Ectodermal cell (in vitro differentiated cells): Measurements from ENCODE around the gene STH.

Experiments
- H3K27ac ChIP-seq: 2 replicates; pipeline ENCODE4 v1.7.0; 2013; ENCODE audit warnings: mild to moderate bottlenecking, low read depth, low read length; ENCODE audit not compliant: insufficient read depth, poor library complexity, severe bottlenecking
- H3K27me3 ChIP-seq: 2 replicates; pipeline ENCODE4 v1.7.0; 2013; ENCODE audit warnings: mild to moderate bottlenecking, low read length; ENCODE audit not compliant: insufficient read depth, control insufficient read depth, poor library complexity, severe bottlenecking
- H3K36me3 ChIP-seq: one replicate; pipeline ENCODE4 v1.7.0; 2013; ENCODE audit warnings: low read length; ENCODE audit not compliant: control insufficient read depth, insufficient read depth
- H3K4me1 ChIP-seq: one replicate; pipeline ENCODE4 v1.7.0; 2013; ENCODE audit warnings: low read length; ENCODE audit not compliant: control insufficient read depth, insufficient read depth
- H3K4me3 ChIP-seq: 2 replicates; pipeline ENCODE4 v1.7.0; 2013; ENCODE audit warnings: low read depth, low read length, control low read depth; ENCODE audit not compliant: insufficient read depth
- H3K9me3 ChIP-seq: 2 replicates; pipeline ENCODE4 v1.7.0; 2013; ENCODE audit warnings: mild to moderate bottlenecking, low read length, moderate library complexity; ENCODE audit not compliant: control insufficient read depth
- WGBS, 2 experiments: methylation state at CpG; one replicate each; pipeline ENCODE4 v1.1.7; 2013; ENCODE audit warnings: missing lambda C conversion rate in 2 of 2; 5-methylcytosine and 5-hydroxymethylcytosine counted together

STH gene

DNA sequence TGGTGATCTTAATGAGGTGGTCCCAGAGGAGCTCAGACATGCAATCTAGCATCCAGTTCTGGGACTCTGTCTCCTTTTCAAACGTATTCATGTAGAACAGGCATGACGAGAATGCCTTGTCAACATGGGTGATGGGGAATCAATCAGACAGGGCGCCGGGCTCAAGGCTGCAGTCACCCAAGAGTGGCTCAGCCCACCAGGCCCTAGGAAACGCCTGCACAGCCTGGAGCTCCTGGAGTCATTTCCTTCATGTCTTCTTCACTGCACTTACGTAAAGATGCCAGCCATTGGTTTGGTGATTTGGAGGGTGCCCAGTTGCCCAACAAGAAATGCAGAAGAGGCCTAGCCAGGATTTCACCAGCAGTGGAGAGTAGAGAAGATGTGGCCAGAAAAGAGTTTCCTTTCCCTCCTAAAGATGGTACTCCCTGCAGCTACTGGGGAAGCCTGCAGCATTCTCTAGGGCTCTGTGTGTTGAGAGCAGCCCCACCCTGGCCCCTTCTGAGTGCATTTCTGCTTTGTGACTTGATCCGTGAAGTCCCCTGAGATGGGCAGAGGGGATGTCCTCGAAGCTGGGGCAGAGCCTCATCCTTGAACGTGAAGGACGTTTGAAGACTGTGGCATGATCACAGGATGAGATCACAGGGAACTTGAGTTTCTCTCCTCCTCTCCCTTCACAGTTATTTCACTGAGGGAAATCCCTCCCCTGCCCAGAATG is 24.0 kb upstream of the STH start:
- H3K9me3 ChIP-seq: no peaks in the 10 kb centered on the region
- WGBS, 2 experiments: 89 to 91% methylated on average over 10 of the region's 10 CpGs
- no peaks in the 10 kb centered on the region for H3K4me1 ChIP-seq
- H3K36me3 ChIP-seq: no peaks in the 10 kb centered on the region
- no peaks in the 10 kb centered on the region for H3K27me3 ChIP-seq
- no peak overlapping the region for H3K4me3 ChIP-seq
- H3K27ac ChIP-seq: no peak overlapping the region

DNA sequence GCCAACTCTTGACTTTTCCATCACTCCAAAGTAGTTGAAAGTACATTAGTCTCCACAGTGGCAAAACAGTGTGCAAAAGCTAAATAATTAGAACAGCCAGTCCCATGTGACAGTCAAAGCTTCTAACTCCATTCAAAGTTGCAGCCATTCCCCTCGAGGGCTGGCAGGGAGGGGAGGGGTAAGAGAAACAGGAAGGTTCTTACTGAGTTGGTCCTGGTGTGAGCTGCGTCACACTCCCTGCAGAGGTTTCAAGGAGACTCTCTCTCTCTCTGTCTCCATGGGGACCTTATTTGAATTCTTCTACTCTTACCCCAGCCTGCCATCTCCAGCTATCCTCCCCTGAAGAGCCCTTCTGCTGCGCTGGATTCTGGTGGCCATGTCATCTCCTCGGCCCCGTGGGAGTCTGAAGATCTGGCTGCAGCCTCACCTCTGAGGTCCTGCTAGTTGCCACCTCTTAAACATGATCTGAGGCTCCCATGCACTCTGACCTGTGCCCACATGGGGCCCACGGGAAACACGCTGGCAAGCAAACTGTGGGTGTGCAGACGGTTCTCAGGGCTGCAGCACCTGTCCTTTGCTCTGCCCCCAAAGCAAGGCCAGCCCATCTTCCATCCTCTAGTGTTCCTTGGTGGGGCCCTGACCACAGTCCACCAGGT is 23.3 kb upstream of the STH start:
- no peaks in the 10 kb centered on the region for H3K4me1 ChIP-seq
- no peak overlapping the region for H3K27ac ChIP-seq
- H3K27me3 ChIP-seq: no peaks in the 10 kb centered on the region
- H3K9me3 ChIP-seq: no peaks in the 10 kb centered on the region
- no peak overlapping the region for H3K4me3 ChIP-seq
- no peaks in the 10 kb centered on the region for H3K36me3 ChIP-seq
- WGBS, 2 experiments: 86 to 91% methylated on average over 8 of the region's 8 CpGs

DNA sequence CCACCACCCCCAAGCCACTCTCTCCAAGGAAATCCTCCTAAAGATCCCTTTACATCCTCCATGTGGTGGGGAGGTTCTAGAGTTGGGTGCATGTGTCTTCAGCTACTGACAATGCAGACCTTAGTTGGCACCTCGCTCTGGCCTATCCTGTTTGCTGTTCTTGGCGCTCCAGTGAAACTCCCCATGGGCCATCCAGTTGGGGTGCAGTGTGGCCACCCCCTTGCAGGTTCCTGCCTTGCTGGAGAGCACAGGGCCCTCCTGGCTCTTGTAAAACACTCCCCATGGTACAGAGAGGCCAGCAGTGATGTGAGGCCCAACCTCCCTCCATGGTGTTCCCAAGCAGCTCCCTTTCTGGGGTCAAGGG is 22.7 kb upstream of the STH start:
- H3K36me3 ChIP-seq: no peaks in the 10 kb centered on the region
- H3K27me3 ChIP-seq: no peaks in the 10 kb centered on the region
- no peak overlapping the region for H3K4me3 ChIP-seq
- 92 to 93% methylated on average over 2 of the region's 2 CpGs for WGBS, 2 experiments
- no peaks in the 10 kb centered on the region for H3K4me1 ChIP-seq
- H3K27ac ChIP-seq: no peak overlapping the region
- no peaks in the 10 kb centered on the region for H3K9me3 ChIP-seq

DNA sequence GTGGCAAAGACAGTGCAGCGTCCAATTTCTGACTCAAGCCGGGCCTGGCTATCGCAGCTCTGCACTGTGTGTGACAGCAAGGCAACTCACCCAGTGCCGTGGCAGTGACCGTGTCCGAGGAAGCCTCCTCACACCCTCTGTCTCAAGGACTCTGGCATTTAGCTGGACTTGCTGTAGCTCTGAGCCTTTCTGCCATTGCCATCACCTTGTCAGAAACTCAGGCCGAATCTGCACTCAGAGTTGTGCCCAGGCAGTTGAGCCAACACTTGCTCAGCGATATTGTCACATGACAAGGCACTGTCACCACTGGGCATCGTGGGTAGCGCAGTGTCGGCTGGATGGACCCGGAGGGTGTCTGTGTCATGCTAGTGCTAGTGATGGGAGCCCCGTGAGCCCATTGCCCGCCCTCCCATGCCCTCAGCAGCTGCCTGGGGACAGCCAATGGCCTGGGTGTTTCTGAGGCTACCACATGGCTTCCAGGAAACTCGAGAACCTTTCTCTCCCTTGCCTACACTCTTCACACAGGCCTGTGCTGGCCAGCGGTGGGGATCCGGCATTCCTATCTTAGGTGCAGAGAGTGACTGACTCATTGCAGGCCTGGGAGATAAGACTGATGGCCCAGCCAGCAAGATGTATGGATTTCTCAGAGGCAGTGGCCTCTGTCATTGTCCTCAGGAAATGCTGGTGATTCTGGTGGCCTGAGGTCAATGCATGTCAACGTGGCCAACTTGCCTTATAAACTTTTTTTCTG is 22.1 kb upstream of the STH start:
- H3K4me3 ChIP-seq: no peak overlapping the region
- WGBS, 2 experiments: 91 to 94% methylated on average over 18 of the region's 18 CpGs

DNA sequence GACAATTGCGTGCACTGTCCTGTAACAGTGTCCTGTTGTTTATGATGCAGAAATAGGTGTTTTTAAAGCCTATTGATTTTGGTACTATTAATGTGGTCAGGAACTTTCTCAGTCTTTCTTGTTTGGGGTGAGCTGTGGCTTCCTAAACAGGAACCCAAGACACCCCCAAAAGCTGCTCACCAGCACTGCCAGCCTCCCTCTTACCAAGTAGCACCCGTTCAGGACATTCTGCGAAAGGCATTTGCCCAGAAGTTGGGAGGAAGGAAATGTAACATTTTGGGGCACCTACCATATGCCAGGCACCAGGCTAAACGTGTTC is 21.6 kb upstream of the STH start:
- no peak overlapping the region for H3K4me3 ChIP-seq
- no peaks in the 10 kb centered on the region for H3K27me3 ChIP-seq
- 93 to 95% methylated on average over 3 to 4 of the region's 4 CpGs for WGBS, 2 experiments
- H3K9me3 ChIP-seq: no peaks in the 10 kb centered on the region
- no peaks in the 10 kb centered on the region for H3K36me3 ChIP-seq
- H3K4me1 ChIP-seq: no peaks in the 10 kb centered on the region
- no peak overlapping the region for H3K27ac ChIP-seq

More for the DNA sequence above, 22.1 kb upstream of the STH start:
- Histone ChIP-seq H3K4me1 (no peaks in the 10 kb centered on the region), H3K9me3 (no peaks in the 10 kb centered on the region), H3K27me3 (no peaks in the 10 kb centered on the region), H3K36me3 (no peaks in the 10 kb centered on the region), H3K27ac (no peak overlapping the region)

DNA sequence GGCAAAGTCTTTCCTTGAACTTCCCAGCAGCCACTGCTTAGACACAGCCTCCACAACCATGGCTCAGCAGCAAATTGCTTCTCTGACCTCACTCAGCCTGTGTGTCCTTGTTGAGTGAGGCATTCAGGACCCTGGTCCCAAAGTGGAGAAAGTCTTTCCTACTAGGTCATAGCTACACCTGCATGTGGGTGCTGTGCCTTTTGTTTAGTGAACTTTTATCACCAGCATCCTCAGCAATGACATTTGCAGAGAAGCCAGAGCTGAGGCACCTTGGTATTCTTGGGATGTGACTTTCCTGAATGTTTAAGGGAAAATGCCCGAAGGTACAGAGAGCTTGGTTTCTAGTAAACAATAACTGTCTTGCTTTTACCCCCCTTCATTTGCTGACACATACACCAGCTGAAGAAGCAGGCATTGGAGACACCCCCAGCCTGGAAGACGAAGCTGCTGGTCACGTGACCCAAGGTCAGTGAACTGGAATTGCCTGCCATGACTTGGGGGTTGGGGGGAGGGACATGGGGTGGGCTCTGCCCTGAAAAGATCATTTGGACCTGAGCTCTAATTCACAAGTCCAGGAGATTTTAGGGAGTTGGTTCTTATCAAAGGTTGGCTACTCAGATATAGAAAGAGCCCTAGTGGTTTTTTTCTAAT is 20.9 kb upstream of the STH start:
- no peak overlapping the region for H3K27ac ChIP-seq
- H3K27me3 ChIP-seq: no peaks in the 10 kb centered on the region
- 87 to 90% methylated on average over 3 of the region's 3 CpGs for WGBS, 2 experiments
- H3K36me3 ChIP-seq: no peaks in the 10 kb centered on the region
- no peaks in the 10 kb centered on the region for H3K4me1 ChIP-seq
- no peak overlapping the region for H3K4me3 ChIP-seq
- H3K9me3 ChIP-seq: no peaks in the 10 kb centered on the region

DNA sequence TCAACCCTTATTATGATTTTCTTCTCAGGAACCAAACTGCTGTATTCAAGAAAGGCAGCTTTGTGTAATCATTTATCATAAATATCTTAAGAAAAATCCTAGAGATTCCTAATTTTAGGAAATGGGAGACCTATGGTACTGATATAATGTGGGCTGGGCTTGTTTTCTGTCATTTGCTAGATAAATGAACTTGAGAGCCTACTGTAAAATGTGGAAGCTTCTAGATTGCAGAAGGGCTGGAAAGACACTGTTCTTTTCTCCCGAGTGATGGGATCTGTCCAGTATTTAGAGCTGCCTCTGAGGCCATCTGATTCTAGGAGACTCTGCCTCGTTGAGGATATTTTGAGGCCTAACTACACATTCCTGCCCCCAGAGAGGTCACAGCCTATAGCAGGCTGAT is 19.9 kb upstream of the STH start:
- 90 to 91% methylated on average over 2 of the region's 2 CpGs for WGBS, 2 experiments
- H3K36me3 ChIP-seq: no peaks in the 10 kb centered on the region
- H3K27ac ChIP-seq: no peak overlapping the region
- peaks cover 9% of the 10 kb centered on the region for H3K4me1 ChIP-seq
- no peak overlapping the region for H3K4me3 ChIP-seq
- H3K27me3 ChIP-seq: no peaks in the 10 kb centered on the region
- H3K9me3 ChIP-seq: no peaks in the 10 kb centered on the region

DNA sequence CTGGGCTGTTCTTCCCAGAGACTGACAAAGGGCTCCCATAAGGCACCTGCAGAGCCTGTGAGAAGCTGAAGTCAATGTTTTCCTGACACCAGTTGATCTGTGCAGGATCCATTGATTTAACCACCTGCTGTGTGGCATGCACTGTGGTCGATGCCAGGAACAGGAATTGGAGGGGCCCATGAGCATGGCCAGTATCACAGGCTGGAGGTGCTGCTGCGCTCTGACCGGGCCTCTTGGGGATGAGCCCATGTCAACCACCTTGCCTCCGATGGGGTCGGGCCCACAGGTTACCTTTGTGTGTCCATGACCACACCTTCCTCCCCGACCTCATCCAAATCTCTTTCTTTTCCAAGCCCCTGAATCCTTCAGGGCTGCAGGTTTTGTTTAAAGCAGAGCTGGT is 18.2 kb upstream of the STH start:
- no peaks in the 10 kb centered on the region for H3K36me3 ChIP-seq
- WGBS, 2 experiments: 90 to 92% methylated on average over 6 of the region's 6 CpGs
- H3K27me3 ChIP-seq: no peaks in the 10 kb centered on the region
- no peaks in the 10 kb centered on the region for H3K9me3 ChIP-seq
- no peak overlapping the region for H3K4me3 ChIP-seq
- H3K4me1 ChIP-seq: peaks cover 10% of the 10 kb centered on the region
- no peak overlapping the region for H3K27ac ChIP-seq

DNA sequence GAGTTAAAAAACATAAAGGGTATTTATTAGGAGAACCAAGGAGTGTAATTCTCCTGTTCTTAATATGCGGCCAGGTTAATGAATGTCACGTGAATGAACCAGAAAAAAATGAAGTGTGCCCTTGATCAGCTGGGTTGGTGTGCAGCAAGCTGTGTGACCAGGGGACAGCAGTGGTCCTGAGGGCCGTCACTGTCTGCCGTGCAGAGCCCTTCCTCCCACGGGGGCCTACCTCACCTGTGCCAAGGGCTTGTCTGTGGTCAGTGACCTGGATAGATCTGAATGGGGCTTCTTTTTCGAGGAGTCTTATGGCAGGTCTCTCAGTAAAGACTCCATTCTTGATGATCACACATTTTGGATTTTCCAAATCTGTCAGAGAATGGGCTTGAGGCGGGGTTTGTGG is 17.7 kb upstream of the STH start:
- H3K27ac ChIP-seq: no peak overlapping the region
- peaks cover 10% of the 10 kb centered on the region for H3K4me1 ChIP-seq
- H3K27me3 ChIP-seq: no peaks in the 10 kb centered on the region
- H3K36me3 ChIP-seq: no peaks in the 10 kb centered on the region
- H3K9me3 ChIP-seq: no peaks in the 10 kb centered on the region
- 94 to 96% methylated on average over 7 of the region's 7 CpGs for WGBS, 2 experiments
- H3K4me3 ChIP-seq: no peak overlapping the region
